HG02884 (cell line): Measurements from ENCODE around the gene SLF1.

Source experiments
- ATAC-seq: cut with Tn5 transposase; IDR thresholded peaks from one replicate; pipeline ENCODE4 v1.9.1; 2021; ENCODE audit warnings: mild to moderate bottlenecking, moderate library complexity; ENCODE audit not compliant: unreplicated experiment

Gene SLF1

GRCh38 chr5:94707359-94707758 lies 88.9 kb downstream of the SLF1 start:
- no peak for ATAC-seq

DNA sequence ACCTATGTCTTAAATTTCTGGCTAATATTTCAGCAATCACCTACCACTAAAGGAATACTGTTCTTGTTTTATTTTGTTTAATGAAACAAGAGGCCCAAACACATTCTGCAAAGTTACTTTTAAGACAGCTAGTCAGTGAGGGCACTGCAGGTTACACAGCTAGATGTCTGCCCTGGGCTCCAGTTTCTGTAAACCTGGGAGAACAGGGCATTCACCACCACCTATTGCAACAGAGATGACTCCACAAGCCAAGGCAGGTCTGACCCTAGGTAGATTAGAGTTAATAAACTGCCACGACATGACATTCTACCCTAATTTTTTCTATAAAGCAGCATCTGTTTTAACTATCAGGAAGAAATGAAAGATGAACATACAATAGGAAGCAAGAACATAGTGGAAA lies 90.8 kb downstream of the SLF1 start:
- ATAC-seq: no peak

- no peak for ATAC-seq
These were observed 93.3 kb downstream of the SLF1 start for GRCh38 chr5:94711785-94712184.

DNA sequence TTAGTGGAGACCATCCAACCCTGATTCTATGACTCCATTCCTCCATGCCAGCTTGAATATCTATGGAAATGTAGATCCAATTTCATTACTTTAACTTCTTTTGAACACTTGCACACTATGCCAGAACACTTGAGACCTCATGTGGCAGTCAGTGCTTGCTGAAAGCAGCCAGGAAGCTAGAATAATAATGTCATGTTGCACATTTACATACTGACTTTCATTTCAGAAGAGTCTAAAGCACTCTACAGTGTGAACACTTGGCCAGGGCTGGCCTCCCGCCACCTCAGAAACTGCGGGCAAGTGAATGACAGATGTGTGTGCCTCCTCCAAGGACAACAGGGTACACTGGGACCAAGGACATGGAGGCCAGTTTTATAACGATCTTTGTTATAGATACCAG lies 97.3 kb downstream of the SLF1 start:
- no peak for ATAC-seq

GRCh38 chr5:94725142-94725541 lies 106.7 kb downstream of the SLF1 start:
- ATAC-seq: no peak

- ATAC-seq: no peak
These were observed 113.0 kb downstream of the SLF1 start for GRCh38 chr5:94731471-94731870.

DNA sequence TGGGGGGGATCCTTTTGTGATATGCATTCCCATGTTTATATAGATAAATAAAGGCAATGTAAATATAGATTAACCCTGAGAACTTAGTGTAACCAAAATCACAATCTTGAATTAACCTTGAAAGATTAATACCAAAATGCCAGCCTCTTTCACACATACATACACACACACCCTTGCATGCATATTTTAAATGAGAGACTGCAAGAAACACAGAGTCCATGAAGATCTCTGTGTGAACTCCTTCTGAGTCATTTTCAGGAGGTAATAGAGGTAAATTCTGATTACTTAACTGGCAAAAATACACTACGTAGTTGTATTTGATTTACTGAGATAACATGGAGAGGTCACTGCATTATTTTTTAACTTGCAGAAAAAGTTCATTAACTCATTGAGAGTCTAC lies 118.0 kb downstream of the SLF1 start:
- ATAC-seq: no peak

- no peak for ATAC-seq
These were observed 121.8 kb downstream of the SLF1 start for GRCh38 chr5:94740286-94740685.

GRCh38 chr5:94742852-94743251 lies 124.4 kb downstream of the SLF1 start:
- no peak for ATAC-seq

GRCh38 chr5:94744906-94745305 lies 126.4 kb downstream of the SLF1 start:
- ATAC-seq: peak; percentile 32

DNA sequence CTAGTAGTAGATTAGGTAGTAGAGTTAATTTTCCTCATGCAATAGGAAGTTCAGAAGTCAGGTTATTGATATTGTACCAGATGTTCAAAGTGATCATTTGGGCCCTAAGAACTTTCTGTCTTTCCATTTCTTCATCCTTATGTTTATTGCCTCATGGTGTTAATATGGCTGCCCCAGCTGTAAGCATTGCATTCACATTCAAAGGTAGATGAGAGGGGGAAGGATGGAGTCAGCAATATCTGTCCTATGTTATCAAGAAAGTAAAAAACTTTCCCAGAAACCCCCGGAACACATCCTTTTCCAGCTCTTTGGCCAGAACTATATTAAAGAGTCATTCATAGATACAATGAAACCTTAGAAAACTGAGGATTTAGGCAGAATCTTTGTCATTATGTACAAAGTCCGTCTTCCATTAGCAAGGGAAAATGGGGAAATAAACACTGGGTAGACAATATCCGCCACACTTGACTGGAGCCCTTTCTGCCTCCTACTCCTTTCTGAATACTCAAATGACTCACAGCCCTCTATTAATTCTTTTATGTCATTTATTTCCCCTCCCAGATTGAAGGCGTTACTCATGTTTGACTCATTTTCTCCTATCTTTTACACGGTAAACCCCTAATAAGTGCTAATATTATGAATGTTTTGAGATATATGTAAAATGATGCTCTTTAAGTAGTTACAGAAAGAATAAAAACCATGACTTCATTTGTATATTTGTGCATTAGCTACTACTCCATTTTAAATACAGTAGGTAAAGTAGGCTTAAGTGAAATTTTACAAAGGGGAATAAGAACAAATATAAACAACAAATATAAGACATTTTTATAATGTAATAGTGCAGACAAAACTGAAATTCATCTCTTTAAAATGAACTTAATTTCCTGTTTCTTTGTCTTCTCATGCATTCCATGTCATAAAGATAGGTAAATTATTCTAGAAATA lies 127.6 kb downstream of the SLF1 start:
- peak; percentile 78 for ATAC-seq

GRCh38 chr5:94746731-94747124 lies 128.3 kb downstream of the SLF1 start:
- ATAC-seq: peak; percentile 38
